HG03575 (cell line): ENCODE measurements around the gene SMIM22.
"Not testable (repeated sequence)": the region's sequence is repeated elsewhere in the genome, so short reads cannot be mapped to it uniquely, and the experiment has no call there.

Source experiments
- ATAC-seq: cut with Tn5 transposase; IDR thresholded peaks from one replicate; pipeline ENCODE4 v1.9.1; 2021; ENCODE audit not compliant: unreplicated experiment, insufficient number of reproducible peaks, low FRiP score; ENCODE audit errors: extremely low read depth

SMIM22 gene

DNA sequence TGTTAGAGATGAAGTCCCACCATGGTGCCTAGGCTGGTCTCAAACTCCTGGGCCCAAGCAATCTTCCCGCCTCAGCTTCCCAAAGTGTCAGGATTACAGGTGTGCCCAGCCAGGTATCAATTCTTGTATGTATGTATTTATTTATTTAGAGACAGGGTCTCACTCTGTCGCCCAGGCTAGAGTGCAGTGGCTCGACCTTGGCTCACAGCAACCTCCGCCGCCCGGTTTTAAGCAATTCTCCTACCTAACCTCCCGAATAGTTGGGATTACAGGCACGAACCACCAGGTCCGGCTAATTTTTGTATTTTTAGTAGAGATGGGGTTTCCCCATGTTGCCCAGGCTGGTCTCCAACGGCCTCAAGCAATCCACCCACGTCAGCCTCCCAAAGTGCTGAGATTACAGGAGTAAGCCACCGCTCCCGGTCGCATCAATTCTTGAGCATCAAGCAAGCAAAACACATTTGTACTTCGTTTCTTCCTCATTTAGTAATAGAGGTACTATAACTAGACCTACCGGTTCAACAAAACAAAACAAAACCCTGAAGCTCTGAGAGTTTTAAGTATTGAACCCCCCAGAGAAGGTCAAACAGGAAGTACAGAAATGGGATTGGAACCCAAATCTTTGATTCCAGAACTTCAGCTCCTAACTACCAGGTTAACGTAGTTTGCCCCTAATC is 27.2 kb upstream of the SMIM22 start:
- no peak for ATAC-seq

DNA sequence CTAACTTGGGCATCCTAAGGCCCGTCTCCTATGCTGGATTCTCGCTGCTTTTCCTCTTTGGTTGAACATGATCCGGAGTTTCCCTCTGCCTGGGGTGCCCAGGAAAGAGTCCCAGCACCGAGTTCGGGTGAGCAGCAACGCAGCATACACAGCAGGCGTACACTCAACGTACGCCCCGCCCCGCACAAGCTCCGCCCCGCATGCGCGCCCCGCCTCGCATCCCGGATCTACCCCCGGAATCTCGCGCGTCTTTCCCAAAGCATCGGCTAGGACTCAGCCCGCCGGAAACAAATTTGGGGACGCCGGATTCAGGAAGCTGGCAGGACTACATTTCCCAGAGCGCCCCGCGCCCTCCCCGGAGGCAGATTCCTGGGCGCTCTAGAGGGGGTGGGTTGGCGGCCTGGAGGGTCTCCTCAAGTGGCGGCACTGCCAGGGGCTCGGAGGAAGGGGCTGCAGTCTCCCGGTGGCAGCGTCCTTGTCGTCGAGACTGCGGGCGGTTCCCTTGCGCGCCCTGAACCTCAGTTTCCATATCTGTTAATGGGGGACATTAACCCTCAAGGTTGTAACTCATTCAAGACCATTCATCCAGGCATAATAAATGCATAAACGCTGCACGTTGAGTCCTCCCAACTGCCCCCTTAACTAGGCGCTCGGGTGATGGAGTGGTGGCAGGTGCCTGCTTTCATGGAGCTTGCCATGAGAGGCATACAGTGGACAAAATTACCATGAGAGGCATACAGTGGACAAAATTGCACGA is 26.4 kb upstream of the SMIM22 start:
- ATAC-seq, result no peak

DNA sequence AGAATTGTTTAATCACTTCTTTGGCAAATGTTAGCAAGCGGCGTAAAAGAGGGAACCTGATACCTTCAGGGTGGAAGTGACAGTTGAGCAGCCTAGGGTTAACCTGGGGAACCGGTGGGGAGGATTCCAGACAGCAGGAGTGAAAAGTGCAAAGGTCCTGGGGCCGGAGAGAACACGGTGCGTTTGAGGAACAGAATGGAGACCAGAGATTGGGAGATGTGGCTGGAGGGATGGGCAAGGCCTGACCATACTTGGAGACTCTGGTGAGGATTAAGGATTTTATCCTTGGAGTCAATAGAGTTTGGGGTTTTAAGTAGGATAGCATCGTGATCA is 25.9 kb upstream of the SMIM22 start:
- ATAC-seq, result no peak

DNA sequence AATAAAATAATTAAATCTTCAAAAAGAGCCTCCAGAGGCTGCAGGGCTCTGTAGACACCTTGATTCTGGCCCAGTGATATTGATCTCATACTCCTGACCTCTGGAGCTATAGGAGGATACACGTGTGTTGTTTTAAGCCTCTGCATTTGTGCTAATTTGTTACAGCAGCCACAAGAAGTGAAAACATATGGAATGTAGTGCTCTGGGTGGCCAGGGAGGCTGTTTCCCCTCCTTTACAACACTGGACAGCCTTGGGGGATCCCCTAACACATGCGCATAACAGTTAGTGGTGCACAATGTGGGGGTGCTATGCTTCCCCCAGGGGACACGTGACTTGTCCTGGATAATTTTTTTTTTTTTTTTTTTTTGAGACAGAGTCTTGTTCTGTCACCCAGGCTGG is 23.5 kb upstream of the SMIM22 start:
- ATAC-seq, result no peak

DNA sequence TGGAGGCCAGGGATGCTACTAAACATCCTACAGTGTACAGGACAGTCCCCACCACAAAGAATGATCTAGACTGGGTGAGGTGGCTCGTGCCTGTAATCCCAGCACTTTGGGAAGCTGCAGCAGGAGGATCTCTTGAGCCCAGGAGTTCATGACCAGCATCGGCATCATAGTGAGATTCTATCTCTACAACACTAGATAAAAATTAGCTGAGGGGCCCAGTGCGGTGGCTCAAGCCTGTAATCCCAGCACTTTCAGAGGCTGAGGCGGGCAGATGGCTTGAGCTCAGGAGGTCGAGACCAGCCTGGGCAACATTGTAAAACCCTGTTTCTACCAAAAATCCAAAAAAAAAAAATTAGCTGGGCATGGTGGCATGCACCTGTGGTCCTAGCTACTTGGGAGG is 22.8 kb upstream of the SMIM22 start:
- ATAC-seq, result no peak

DNA sequence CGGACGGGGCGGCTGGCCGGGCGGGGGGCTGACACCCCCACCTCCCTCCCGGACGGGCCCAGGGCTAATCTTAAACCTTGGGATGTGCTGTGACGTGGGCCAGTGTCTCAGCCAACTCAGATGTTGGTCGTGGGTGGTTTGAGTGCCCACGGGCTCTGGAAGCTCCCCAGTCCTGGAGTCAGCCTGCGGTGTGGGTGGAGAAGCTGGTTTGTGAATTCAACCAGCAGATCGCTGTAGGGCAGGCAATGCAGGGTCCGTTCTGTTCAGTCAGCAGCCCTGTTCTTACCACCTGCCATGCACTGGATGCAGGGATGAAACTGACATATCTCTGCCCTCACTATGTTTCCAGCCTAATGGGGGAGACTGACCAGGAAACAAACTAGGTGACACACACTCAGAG is 20.2 kb upstream of the SMIM22 start:
- ATAC-seq, result no peak

DNA sequence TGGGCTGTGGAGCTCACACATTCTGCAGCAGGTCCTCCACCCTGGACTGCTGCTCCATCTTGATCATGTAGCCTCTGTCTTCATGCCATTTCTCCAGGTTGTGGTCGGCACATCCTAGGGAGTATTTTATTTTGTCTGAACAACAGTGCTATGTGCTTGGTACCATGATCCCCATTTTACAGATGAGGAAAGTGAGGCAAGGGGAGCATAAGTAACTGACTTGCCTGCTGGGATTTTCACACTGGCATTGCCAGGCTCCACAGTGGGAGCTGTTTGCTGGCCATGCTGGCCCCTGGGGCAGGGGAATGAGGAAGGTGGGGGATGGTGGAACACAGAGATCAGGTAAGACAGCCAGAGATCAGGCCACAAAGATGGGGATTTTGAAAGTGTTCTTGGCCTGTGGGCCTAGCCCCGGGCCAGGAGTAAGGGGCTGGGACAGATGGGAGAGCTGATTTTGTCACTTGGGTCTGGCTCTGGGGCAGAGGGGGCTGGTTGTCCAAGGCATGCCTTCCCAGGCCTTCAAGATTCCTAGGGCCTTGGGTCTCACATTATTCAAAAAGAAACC is 18.9 kb upstream of the SMIM22 start:
- ATAC-seq, result no peak

DNA sequence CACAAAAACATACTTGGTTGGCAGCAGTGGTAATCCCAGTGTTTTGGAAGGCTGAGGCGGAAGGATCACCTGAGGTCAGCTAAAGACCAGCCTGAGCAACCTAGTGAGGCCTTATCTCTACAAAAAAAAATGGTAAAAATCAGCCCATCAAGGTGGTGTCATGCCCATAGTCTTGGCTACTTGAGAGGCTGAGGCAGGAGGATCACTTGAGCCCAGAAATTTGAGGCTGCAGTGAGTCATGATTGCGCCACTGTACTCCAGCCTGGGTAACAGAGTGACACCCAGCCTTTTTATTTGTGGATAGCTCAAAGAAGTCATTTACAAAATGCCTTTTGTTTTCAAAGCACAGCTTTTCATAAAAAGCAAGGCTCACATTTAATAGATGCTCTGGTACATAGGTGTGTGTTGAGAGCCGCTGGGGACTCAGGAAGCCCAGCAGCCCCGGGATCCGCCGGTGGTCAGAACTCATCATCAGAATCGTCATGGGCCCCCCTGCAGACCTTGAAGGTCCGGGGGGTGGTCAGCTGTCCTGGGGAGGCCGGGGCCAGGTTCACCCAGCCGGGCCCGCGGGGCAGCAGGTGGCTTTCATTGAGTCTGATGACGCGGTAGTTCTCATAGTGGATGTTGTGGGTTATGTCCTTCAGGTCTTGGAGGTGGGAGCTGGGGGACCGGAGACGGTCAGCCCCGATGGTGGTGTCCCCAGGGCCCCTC is 17.7 kb upstream of the SMIM22 start:
- ATAC-seq, result no peak

DNA sequence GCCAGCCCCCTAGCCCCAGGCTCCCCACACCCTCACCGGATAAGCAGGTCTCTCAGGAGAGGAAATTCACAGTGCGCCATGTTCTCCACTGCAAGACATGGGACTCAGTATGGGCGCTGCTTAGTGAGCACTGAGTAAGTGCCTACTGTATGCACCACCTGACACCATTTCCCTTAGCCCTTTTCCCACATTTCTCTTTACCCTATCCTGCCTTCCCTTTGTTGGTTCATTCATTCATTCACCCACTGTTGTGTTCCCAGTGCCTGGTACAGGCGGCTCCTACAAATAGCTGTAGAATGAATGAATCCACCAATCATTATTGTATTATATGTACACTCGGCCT is 17.1 kb upstream of the SMIM22 start:
- no peak for ATAC-seq

DNA sequence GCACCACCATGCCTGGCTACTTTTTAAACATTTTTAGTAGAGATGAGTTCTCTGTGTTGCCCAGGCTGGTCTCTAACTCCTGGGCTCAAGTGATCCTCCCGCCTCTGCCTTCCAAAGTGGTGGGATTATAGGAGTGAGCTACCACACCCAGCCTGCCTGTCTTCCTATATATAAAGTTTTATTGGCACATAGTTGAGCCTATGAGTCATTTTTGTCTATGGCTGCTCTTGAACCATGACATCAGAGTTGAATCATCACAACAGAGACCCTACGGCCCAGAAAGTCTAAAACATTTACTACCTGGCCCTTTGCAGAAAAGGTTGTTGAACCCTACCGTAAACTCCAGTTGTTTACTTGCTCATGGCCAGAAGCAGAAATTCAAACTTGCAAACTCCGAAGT is 14.9 kb upstream of the SMIM22 start:
- no peak for ATAC-seq

DNA sequence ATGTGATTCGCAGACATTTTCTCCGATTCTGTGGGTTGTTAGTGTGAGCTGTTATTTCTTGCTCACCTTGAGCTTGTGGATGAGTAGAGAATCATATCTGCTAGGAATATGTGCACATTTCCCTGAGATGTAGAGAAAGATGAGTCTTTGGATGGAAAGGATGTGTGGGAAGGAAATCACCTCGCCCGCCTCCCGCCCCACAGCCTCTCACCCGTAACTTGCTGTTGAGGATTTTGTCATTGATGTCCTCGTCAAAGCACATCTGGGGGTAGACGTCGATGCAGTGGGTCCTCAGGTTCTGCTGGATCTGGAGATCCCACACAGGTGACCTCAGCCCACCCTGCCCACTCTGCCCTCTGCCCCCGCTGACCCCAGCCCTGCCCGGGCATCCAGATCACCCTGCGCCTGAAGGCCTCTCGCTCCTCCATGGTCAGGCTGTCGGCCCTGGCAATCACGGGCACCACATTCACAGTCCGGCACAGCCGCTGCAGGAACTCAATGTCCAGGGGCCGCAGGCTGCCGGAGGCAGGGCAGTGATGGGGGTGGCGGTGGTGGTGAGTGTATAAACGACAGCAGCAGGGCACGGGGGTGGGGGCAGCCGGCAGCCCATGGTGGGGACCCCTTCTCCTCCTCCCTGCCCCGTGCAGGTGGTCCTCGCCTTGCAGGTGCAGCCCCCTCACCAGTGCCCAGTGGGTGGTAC is 11.8 kb upstream of the SMIM22 start:
- no peak for ATAC-seq

DNA sequence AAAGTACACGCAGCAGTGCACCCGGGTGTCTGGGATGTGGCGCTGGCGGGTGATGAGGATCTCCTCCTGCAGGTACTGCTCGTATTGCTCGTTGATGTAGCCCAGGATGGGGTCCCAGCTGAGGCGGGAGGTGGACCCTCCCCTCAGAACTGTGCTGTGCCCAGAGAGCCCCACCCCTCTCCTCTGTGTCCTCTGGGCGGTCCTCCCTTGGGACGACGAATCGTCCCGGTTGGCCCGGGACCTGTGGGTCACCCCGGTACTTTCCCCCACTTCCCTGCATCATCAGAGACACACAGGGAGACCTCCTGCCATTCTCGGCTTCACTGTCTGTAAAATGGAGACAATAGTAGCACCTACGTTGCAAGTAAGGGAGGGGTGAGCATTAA is 11.2 kb upstream of the SMIM22 start:
- no peak for ATAC-seq

DNA sequence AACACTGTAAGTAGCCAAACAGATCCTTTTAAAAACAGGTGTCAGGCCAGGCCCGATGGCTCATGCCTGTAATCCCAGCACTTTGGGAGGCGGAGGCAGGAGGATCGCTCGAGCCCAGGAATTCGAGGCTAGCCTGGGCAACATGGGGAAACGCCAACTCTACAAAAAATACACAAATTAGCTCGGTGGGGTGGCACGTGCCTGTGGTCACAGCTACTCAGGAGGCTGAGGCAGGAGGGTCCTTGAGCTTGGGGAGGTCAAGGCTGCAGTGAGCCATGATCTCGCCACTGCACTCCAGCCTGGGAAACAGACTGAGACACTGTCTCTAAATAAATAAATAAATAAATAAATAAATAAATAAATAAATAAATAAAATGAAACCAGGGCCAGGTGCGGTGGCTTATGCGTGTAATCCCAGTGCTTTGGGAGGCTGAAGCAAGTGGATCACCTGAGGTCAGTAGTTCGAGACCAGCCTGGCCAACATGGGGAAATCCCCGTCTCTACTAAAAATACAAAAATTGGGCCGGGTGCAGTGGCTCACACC is 10.7 kb upstream of the SMIM22 start:
- ATAC-seq, result not testable (repeated sequence)

DNA sequence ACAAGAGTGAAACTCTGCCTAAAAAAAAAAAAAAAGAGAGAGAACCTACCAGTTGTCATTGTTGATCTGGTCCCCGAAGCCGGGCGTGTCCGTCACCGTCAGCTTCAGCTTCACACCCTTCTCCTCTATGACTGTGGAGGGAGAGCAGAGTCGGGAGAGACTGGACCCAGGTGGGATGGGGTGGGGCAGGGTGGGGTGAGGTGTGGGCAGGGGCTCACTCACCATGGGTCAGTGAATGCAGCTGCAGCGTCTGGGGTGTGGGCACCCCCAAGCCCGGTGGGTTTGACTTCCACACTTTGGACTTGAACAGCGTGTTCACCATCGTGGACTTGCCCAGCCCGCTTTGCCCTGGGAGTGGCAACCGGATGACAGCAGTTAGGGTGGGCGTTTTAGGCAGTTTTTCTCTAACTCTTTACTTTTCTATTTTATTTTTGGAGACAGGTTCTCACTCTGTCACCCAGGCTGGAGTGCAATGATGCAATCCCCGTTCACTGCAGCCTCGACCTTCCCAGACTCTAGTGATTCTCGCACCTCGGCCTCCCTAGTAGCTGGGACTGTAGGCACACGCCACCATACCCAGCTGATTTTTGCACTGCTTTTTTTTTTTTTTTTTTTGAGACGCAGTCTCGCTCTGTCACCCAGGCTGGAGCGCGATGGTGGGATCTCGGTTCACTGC is 9.3 kb upstream of the SMIM22 start:
- ATAC-seq, result no peak

DNA sequence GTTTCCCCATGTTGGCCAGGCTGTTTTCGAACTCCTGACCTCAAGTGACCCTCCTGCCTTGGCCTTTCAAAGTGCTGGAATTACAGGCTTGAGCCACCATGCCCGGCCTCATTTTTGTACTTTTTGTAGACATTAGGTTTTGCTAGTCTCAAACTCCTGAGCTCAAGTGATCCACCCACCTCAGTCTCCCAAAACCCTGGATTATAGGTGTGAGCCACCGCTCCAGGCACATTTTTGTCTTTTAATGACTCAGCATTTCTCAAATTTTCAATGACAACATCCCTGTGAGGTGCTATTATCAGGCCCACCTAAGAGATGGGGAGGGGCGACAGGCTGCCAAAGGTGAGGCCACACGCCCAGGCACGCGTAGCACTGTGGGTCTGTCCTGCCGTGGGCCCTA is 8.1 kb upstream of the SMIM22 start:
- ATAC-seq, result no peak

DNA sequence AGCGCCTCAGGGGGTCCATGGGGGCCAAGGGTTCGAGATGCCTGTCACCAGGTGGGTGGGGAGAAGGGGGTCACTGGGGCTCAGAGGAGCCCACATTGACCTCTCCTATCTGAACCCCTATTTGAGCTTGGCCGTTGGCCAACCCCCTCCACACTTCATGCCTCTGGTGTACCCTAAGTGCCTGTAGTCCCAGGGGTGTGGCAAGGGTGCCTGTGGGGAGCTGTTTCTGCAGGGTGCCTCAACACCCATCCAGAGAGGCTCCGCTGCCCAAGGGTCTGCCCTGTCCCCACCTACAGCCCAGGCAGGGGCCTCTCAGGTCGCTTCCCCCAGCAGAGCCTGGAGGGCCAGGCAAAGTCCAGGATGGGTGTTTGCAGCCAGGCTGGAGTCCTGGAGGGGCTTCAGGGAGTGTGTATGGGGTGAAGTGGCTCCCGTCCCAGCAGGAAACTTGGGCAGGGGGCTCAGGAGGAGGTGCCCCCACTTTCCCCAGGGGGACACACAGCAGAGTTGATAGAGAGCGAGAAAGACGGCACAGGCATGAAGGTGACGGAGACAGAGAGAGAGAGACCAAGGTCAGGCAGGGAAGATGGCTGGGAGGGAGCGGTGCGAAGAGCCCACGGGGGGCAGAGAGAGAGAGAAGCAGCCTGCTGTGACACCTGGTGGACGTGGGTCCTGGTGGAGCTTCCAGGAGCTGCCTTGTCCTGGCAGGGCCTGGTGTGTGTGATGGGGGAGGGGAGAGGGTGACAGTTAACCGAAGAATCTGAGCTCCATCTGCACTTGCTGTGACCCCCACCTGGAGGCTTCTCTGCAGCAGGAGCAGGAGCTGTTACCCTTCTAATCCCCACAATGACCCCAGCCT is 7.3 kb upstream of the SMIM22 start, which contains the start of gene SEPTIN12:
SEPTIN12 (minus strand) TSS at position 719 of the 856 bp plus-strand sequence; CDS start at position 19, 700 bp downstream.
- ATAC-seq, result no peak

DNA sequence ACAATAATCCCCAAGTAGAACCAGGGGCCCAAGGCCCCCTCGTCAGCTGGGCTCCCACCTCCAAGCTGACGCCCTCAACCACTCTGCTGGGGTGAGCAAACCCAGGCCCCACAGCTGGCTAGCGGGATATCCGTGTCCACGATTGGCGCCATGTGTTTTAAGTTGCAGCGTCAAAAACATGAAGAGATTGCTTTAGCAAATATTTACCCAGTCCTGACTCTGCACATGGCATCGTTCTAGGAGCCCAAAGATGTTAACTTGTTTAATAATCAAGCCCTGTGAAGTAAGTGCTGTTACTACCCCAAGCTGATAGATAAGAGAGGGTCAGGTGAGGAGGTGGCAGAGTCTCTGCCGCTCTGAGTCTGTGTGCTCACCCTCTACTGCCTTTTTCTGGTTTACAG is 6.7 kb upstream of the SMIM22 start:
- ATAC-seq, result no peak

DNA sequence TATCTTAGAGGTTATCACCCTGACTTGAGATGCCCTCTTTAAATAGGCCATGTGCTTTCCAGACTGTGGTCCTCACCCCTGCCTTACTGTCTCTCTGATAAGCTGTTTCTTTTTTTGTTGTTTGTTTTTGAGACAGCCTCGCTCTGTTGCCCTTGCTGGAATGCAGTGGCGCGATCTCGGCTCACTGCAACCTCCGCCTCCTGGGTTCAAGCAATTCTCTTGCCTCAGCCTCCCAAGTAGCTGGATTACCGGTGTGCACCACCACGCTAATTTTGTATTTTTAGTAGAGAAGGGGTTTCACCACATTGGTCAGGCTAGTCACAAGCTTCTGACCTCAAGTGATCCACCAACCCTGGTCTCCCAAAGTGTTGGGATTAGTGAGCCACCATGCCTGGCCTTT is 6.3 kb upstream of the SMIM22 start:
- no peak for ATAC-seq
